Muscle of arm (tissue), 12 donors: ENCODE data around the gene NDUFA13. TPM values are rescaled to one million over a fixed set of nuclear protein-coding genes. Genes with fewer than 3 reads are reported as not detected.

ENCODE experiments used
- DNase-seq: peaks from one replicate; pipeline ENCODE4 v3.0.0-alpha.2; 2013
- polyA plus RNA-seq, 12 donors: library from polyadenylated mRNA; unstranded; fragments of 120-200 nt; gene quantifications; one replicate each; pipeline ENCODE4 v1.2.1, GENCODE V29; 2013; ENCODE audit not compliant: insufficient read length in 12 of 12

Gene NDUFA13
- polyA plus RNA-seq, 12 donors: 103 to 191 (median 167) TPM; not detected in 1

GRCh38 chr19:19505669-19506326, 10.2 kb upstream of the NDUFA13 start:
- no peak for DNase-seq

DNA sequence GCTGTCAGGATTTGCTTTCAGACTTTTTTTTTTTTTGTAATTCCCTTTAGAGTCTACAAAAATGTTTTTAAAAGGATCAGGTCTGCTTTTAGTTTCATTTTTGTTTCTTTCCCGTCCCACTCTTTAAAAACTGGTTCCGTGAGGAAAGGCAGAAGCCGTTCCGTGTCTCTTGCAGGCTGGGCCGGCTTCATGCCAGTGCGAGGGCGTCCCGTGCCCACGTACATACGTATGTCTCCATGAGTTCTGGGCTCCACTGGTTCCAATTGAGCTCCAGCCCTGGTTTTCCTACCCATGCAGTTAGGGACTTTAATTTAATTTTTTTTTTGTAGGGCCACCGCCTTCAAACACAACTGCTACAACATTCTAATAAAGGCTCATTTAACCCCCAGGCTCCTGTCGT, 9.4 kb upstream of the NDUFA13 start:
- DNase-seq: no peak

GRCh38 chr19:19507354-19507753, 8.7 kb upstream of the NDUFA13 start:
- no peak for DNase-seq

GRCh38 chr19:19508217-19508616, 7.8 kb upstream of the NDUFA13 start:
- DNase-seq: no peak

GRCh38 chr19:19510432-19510831, 5.6 kb upstream of the NDUFA13 start:
- DNase-seq: no peak

- no peak for DNase-seq
These were observed 2.3 kb upstream of the NDUFA13 start for GRCh38 chr19:19513682-19514081.

DNA sequence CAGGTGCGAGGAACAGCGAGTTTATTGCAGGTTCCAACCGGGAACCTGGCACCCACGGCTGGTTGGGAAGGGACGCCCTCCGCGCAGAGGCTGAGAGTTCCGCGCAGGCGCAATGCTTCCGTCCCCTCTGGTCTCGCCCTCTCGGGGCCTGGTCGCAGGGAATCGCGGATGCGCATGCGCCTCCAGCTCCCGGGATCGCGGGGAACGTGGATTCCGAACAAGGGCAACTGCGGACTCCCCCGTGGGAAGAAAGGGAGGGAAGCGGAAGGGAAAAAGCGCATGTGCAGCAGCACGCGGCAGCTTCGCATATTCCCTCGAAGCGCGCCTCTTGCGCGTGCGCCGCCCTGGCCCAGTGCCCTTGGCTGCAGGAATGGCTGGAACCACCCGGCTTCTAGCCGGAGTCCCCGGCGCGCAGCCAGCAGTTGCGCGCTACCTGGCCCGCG, 1.8 kb upstream of the NDUFA13 start:
- DNase-seq: peak; percentile 84

DNA sequence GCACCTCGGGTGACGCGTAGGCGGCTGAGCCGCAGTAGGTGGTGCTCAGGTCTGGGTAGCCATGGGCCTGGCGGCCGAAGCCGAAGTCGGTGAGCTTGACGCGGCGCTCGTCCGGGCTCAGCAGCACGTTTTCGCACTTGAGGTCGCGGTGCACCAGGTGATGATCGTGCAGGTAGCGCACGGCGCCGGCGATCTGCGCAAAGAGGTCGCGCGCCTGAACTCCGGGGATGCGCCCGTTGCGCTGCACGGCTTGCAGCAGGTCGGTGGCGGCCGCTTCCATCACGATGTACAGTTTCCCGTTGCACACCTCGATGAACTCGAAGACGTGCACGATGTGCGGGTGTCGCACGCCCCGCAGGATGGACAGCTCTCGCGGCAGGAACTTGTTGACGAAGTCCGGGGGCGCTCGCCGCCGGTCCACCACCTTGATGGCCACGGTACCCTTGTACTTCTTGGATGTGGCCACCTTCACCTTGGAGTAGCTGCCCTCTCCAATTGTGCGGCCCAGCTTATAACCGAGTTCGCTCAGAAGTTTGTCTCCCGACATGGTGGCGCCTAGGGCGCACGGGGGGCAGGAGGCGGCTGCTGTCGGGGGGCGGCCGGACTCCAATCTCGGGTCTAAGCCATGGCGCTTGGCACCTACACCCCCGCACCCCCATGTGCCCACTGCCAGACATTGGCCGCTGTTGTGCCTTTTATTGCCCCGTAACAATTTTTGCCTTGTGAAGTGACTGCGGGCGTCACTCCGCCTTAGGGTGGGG, 964 bp upstream of the NDUFA13 start, which contains the start of gene TSSK6:
TSS of gene TSSK6 (minus strand) at position 668 of the 761 bp plus-strand sequence. CDS start at position 547, 121 bp downstream.
- no peak for DNase-seq

GRCh38 chr19:19517235-19517619, 1.2 kb downstream of the NDUFA13 start:
- DNase-seq: no peak

DNA sequence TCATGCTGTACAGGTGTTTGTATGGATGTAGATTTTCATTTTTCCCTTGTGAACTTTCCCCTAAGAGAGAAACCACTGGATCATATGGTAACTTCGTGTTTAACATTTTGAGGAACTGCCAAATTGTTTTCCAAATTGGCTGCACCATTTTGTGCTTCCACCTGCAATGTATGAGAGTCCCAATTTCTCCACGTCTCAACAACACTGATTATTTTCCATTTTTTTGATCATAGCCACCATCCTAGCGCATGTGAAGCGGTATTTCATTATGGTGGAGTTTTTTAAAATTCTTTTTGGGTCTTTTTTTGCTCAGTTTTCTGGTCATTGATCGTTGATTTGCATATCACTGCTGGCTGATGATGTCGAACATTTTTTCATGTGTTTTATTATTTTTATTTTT, 5.0 kb downstream of the NDUFA13 start:
- no peak for DNase-seq

- no peak for DNase-seq
These were observed 7.2 kb downstream of the NDUFA13 start for GRCh38 chr19:19523177-19523576.

GRCh38 chr19:19524053-19524452, 8.0 kb downstream of the NDUFA13 start:
- no peak for DNase-seq

GRCh38 chr19:19525611-19526380, 9.8 kb downstream of the NDUFA13 start:
- DNase-seq: no peak

DNA sequence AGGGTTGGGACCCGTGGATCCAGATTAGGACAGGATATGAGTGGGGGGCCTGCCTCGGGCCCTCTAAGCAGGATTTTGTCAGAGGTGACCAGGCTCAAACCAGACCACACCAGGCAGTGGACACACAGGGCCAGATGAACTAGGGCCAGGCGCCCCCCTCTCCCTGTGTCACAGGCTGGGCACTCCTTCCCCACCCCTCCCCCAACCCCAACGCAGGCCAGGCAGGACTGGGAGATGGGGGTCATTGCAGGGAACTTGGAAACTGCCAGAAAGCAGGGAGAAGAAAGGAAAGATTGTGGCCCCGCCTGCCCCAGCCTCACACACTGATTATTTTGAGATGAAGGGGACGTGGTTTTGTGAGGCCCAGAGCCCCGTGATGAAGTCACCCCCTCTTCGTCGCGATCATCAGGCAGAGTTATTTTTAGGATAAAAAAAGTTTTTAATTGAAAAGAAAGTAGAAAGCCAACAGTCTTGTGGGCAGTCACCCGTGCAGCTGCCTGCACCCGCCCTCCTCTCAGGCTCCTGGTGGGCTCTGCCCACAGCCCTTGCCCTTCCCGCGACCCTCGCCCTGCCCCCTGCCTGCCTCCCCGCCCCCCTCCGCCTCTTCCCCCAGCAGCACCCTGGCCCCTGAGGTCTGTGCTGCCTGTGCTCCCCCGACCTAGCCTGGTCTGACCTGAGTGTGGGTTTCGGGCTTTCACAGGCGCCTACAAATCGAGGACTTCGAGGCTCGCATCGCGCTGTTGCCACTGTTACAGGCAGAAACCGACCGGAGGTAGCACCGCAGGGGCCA, 10.8 kb downstream of the NDUFA13 start:
- DNase-seq: no peak

- DNase-seq: no peak
These were observed 11.3 kb downstream of the NDUFA13 start for GRCh38 chr19:19527371-19527656.

- no peak for DNase-seq
These were observed 11.9 kb downstream of the NDUFA13 start for GRCh38 chr19:19527674-19528625.

DNA sequence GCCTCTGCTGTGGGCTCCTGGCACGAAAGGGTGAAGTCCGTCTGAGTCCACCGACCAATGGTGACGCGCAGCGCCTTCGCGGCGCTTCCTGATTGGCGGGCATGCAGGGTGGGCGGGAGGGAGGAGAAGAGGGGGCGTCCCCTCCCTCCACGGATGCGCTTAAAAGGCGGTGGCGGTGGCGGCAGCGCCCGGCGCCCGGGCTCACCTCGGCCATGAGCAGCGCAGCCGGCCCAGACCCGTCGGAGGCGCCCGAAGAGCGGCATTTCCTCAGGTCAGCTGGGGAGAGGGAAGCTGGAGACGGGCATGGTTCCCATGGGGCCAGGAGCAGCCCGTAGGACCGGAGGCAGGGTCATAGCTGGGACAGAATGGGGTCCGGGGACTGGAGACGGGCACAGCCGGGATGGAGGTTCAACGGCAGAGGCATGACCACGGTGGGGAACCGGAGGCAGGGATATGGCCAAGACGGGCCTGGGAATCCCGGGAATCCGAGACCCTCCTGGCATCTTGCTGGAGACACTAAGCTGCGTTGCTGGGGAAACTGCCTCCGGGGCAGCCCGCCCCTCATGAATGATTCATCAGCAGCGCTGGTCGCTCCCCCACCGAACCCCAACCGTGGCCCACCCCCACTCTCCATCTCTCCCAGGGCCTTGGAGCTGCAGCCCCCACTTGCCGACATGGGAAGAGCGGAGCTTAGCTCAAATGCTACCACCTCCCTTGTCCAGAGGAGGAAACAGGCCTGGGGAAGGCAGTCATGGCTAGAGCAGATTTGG, 12.9 kb downstream of the NDUFA13 start, which contains the start of gene YJEFN3:
TSS of gene YJEFN3 (plus strand) at position 191 of the 770 bp plus-strand sequence. CDS start at position 213, 22 bp downstream.
- no peak for DNase-seq

DNA sequence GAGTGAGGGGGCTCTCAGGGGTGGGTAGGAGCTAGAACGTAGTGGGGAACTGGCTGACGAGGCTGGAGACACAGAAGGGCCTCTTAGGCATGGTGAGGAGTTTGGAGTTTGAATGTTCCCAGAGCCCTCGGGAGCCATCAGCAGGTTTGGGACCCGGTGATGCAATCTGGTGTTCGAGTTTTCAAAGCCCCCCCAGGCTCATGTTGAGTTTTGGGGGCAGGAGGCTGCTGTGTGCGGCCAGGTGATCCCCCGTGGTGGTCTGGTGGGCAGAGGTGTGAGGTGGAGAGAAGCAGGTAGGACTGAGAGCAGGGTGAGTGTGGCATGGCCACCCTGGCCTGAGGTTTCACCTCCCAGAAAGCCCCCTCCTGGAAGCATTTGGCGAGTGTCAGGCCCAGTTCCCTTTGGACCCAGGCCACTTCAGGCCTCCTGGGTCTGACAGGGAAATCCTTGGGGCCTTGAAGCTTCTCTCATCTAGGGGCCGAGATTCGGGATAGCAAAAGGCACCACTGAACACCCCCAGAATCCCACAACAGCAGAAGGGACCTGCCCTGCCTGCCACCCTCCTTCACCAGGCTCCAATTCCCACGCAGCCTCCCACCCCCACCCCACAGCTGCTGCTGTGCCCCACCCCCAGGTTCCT, 13.9 kb downstream of the NDUFA13 start:
- no peak for DNase-seq

DNA sequence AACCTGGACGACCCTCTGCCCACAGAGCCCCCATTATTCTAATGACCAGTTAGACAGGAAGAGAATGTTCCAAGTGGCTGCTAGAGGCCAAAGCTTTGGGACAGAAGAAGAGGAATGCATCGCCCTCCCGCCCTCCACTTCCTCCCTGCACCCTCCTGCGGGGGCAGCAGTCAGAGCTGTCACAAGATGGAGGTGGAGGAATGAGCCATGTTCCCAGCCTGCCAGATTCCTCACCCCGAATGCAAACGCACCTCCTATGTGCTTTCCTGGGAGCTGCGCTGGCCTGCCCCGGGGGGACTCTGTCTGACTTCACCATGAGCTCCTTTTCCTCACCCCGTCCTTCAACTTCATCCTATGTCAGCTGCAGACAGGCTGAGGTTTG, 14.4 kb downstream of the NDUFA13 start:
- no peak for DNase-seq
